ENCODE measurements around the gene NKX3-2. TPM values are rescaled to one million over a fixed set of nuclear protein-coding genes. Genes with fewer than 3 reads are reported as not detected.

NKX3-2 gene
- total and polyA plus RNA-seq, 4 donors, result 0.13 to 0.18 TPM; not detected in 2

GRCh38 chr4:13509442-13509841 lies 34.9 kb downstream of the NKX3-2 start:
- intact Hi-C loops (cut with DNase I), result no loop called here
- ATAC-seq (ENCODE audit: low FRiP score) (no peak), DNase-seq (no peak)
- Histone ChIP-seq H3K9me3 (ENCODE audit: control insufficient read depth, low read length) (no peaks in the 10 kb centered on the region), H3K27ac (ENCODE audit: low read depth in 1 of 2, low read length in 2 of 2) (no peak overlapping the region), H3K4me1 (ENCODE audit: control insufficient read depth in 1 of 2, insufficient read depth in 2 of 2, low read length in 2 of 2) (no peaks in the 10 kb centered on the region), H3K36me3 (ENCODE audit: control insufficient read depth in 1 of 2, insufficient read depth in 2 of 2, low read length in 1 of 2) (no peaks in the 10 kb centered on the region), H3K4me3 (ENCODE audit: low read length in 2 of 2) (no peak overlapping the region), H3K27me3 (ENCODE audit: control insufficient read depth in 1 of 2, insufficient read depth in 2 of 2, low read length in 1 of 2) (no peaks in the 10 kb centered on the region)
- 65 to 70% methylated on average over 1 of the region's 1 CpG for WGBS, 2 donors

GRCh38 chr4:13504374-13504773 lies 39.9 kb downstream of the NKX3-2 start:
- ATAC-seq (ENCODE audit: low FRiP score) (no peak), DNase-seq (no peak)
- WGBS, 2 donors, result 96 to 97% methylated on average over 5 of the region's 5 CpGs
- H3K9me3 ChIP-seq (ENCODE audit: control insufficient read depth, low read length), result peaks cover 2% of the 10 kb centered on the region
- intact Hi-C loops (cut with DNase I), result no loop called here
- H3K4me3 ChIP-seq (ENCODE audit: low read length in 2 of 2), result no peak overlapping the region
- no peak overlapping the region for H3K27ac ChIP-seq (ENCODE audit: low read depth in 1 of 2, low read length in 2 of 2)
- peaks cover 0 to 2% of the 10 kb centered on the region in 2 donors for H3K27me3 ChIP-seq (ENCODE audit: control insufficient read depth in 1 of 2, insufficient read depth in 2 of 2, low read length in 1 of 2)
- no peaks in the 10 kb centered on the region for H3K4me1 ChIP-seq (ENCODE audit: control insufficient read depth in 1 of 2, insufficient read depth in 2 of 2, low read length in 2 of 2)
- no peaks in the 10 kb centered on the region for H3K36me3 ChIP-seq (ENCODE audit: control insufficient read depth in 1 of 2, insufficient read depth in 2 of 2, low read length in 1 of 2)

GRCh38 chr4:13498469-13498868 lies 45.8 kb downstream of the NKX3-2 start:
- Histone ChIP-seq H3K36me3 (ENCODE audit: control insufficient read depth in 1 of 2, insufficient read depth in 2 of 2, low read length in 1 of 2) (no peaks in the 10 kb centered on the region), H3K9me3 (ENCODE audit: control insufficient read depth, low read length) (peaks cover 2% of the 10 kb centered on the region), H3K27ac (ENCODE audit: low read depth in 1 of 2, low read length in 2 of 2) (no peak overlapping the region), H3K4me1 (ENCODE audit: control insufficient read depth in 1 of 2, insufficient read depth in 2 of 2, low read length in 2 of 2) (no peaks in the 10 kb centered on the region), H3K4me3 (ENCODE audit: low read length in 2 of 2) (no peak overlapping the region), H3K27me3 (ENCODE audit: control insufficient read depth in 1 of 2, insufficient read depth in 2 of 2, low read length in 1 of 2) (peaks cover 0 to 2% of the 10 kb centered on the region in 2 donors)
- no peak for DNase-seq
- no peak for ATAC-seq (ENCODE audit: low FRiP score)
- intact Hi-C loops (cut with DNase I), result no loop called here
- whole genome bisulfite sequencing, 2 donors, result 93 to 95% methylated on average over 1 of the region's 1 CpG

- DNase-seq, result no peak
- H3K36me3 ChIP-seq (ENCODE audit: control insufficient read depth in 1 of 2, insufficient read depth in 2 of 2, low read length in 1 of 2), result no peaks in the 10 kb centered on the region
- no peak for ATAC-seq (ENCODE audit: low FRiP score)
- no peak overlapping the region for H3K4me3 ChIP-seq (ENCODE audit: low read length in 2 of 2)
- no peak overlapping the region for H3K27ac ChIP-seq (ENCODE audit: low read depth in 1 of 2, low read length in 2 of 2)
- peaks cover 2% of the 10 kb centered on the region for H3K9me3 ChIP-seq (ENCODE audit: control insufficient read depth, low read length)
- no peaks in the 10 kb centered on the region for H3K4me1 ChIP-seq (ENCODE audit: control insufficient read depth in 1 of 2, insufficient read depth in 2 of 2, low read length in 2 of 2)
- intact Hi-C loops (cut with DNase I), result no loop called here
- peaks cover 0 to 2% of the 10 kb centered on the region in 2 donors for H3K27me3 ChIP-seq (ENCODE audit: control insufficient read depth in 1 of 2, insufficient read depth in 2 of 2, low read length in 1 of 2)
- 37 to 50% methylated on average over 2 of the region's 2 CpGs for WGBS, 2 donors
Measured at GRCh38 chr4:13496605-13497004, 47.7 kb downstream of the NKX3-2 start.

- H3K36me3 ChIP-seq (ENCODE audit: control insufficient read depth in 1 of 2, insufficient read depth in 2 of 2, low read length in 1 of 2), result no peaks in the 10 kb centered on the region
- no peaks in the 10 kb centered on the region for H3K4me1 ChIP-seq (ENCODE audit: control insufficient read depth in 1 of 2, insufficient read depth in 2 of 2, low read length in 2 of 2)
Measured at GRCh38 chr4:13495753-13496152, 48.6 kb downstream of the NKX3-2 start.

GRCh38 chr4:13493793-13494192 lies 50.5 kb downstream of the NKX3-2 start:
- ATAC-seq (ENCODE audit: low FRiP score) (no peak), DNase-seq (no peak)
- Histone ChIP-seq H3K4me1 (ENCODE audit: control insufficient read depth in 1 of 2, insufficient read depth in 2 of 2, low read length in 2 of 2) (no peaks in the 10 kb centered on the region), H3K36me3 (ENCODE audit: control insufficient read depth in 1 of 2, insufficient read depth in 2 of 2, low read length in 1 of 2) (no peaks in the 10 kb centered on the region), H3K4me3 (ENCODE audit: low read length in 2 of 2) (no peak overlapping the region), H3K27me3 (ENCODE audit: control insufficient read depth in 1 of 2, insufficient read depth in 2 of 2, low read length in 1 of 2) (no peaks in the 10 kb centered on the region), H3K27ac (ENCODE audit: low read depth in 1 of 2, low read length in 2 of 2) (no peak overlapping the region), H3K9me3 (ENCODE audit: control insufficient read depth, low read length) (no peaks in the 10 kb centered on the region)
- intact Hi-C loops (cut with DNase I), result no loop called here

More at GRCh38 chr4:13495753-13496152, 48.6 kb downstream of the NKX3-2 start:
- intact Hi-C loops (cut with DNase I), result no loop called here
- H3K9me3 ChIP-seq (ENCODE audit: control insufficient read depth, low read length), result no peaks in the 10 kb centered on the region
- WGBS, 2 donors, result 89 to 90% methylated on average over 1 of the region's 1 CpG
- peaks cover 0 to 2% of the 10 kb centered on the region in 2 donors for H3K27me3 ChIP-seq (ENCODE audit: control insufficient read depth in 1 of 2, insufficient read depth in 2 of 2, low read length in 1 of 2)
- no peak for DNase-seq
- no peak for ATAC-seq (ENCODE audit: low FRiP score)
- H3K27ac ChIP-seq (ENCODE audit: low read depth in 1 of 2, low read length in 2 of 2), result no peak overlapping the region
- H3K4me3 ChIP-seq (ENCODE audit: low read length in 2 of 2), result no peak overlapping the region

GRCh38 chr4:13492747-13493146 lies 51.6 kb downstream of the NKX3-2 start:
- Histone ChIP-seq H3K27me3 (ENCODE audit: control insufficient read depth in 1 of 2, insufficient read depth in 2 of 2, low read length in 1 of 2) (no peaks in the 10 kb centered on the region), H3K36me3 (ENCODE audit: control insufficient read depth in 1 of 2, insufficient read depth in 2 of 2, low read length in 1 of 2) (no peaks in the 10 kb centered on the region), H3K9me3 (ENCODE audit: control insufficient read depth, low read length) (peaks cover 1% of the 10 kb centered on the region), H3K4me3 (ENCODE audit: low read length in 2 of 2) (no peak overlapping the region), H3K27ac (ENCODE audit: low read depth in 1 of 2, low read length in 2 of 2) (no peak overlapping the region), H3K4me1 (ENCODE audit: control insufficient read depth in 1 of 2, insufficient read depth in 2 of 2, low read length in 2 of 2) (no peaks in the 10 kb centered on the region)
- WGBS, 2 donors, result 81 to 87% methylated on average over 3 of the region's 3 CpGs
- DNase-seq (no peak), ATAC-seq (ENCODE audit: low FRiP score) (no peak)
- intact Hi-C loops (cut with DNase I), result no loop called here

Other genes with a start within 250 kb of the NKX3-2 start
- gene RAB28, start 60.2 kb downstream of the NKX3-2 start, total RNA-seq, result 10 to 100 TPM; 14.7 to 16.5 TPM
- 10 to 100 TPM; 19.8 to 20.6 TPM for gene RAB28, start 60.2 kb downstream of the NKX3-2 start, polyA plus RNA-seq
- gene BOD1L1, start 83.2 kb upstream of the NKX3-2 start, total RNA-seq, result 10 to 100 TPM; 42.5 to 52.6 TPM
- gene BOD1L1, start 83.2 kb upstream of the NKX3-2 start, polyA plus RNA-seq, result 10 to 100 TPM in 1 of 2 donors, 1 to 10 TPM in 1; 7.6 to 17.0 TPM

Measured in aorta (tissue), 5 donors.